Activated CD8-positive, alpha-beta T cell treated with anti-CD3 and anti-CD28 coated beads for 36 hours (primary cell): Measurements from ENCODE around the gene LITAF. TPM values are rescaled to one million over a fixed set of nuclear protein-coding genes. Genes with fewer than 3 reads are reported as not detected.

Experiments
- ATAC-seq: fragments of 200-7000 bp; cut with Tn5 transposase; one replicate; pipeline ENCODE4 v1.10.0; 2021; ENCODE audit warnings: mild to moderate bottlenecking, moderate library complexity
- CTCF ChIA-PET: fragments of 350-600 bp; sonication (Branson Sonifier 250); formaldehyde crosslinking; loops from one replicate; lab custom pipeline; 2021; ENCODE audit warnings: antibody characterized with exemption; lab: Charles Lee
- POLR2A ChIA-PET: fragments of 350-600 bp; sonication (Branson Sonifier 250); formaldehyde crosslinking; loops from one replicate; lab custom pipeline; 2021; ENCODE audit warnings: antibody characterized with exemption; lab: Charles Lee
- DNase-seq: peaks from one replicate; pipeline ENCODE4 v3.0.0-alpha.2; 2020
- H3K27ac Mint-ChIP-seq: one replicate; pipeline ENCODE4 v1.8.0; 2021; ENCODE audit warnings: mild to moderate bottlenecking, mixed read lengths
- H3K27me3 Mint-ChIP-seq: one replicate; pipeline ENCODE4 v1.8.0; 2021; ENCODE audit warnings: mixed read lengths
- H3K36me3 Mint-ChIP-seq: one replicate; pipeline ENCODE4 v1.8.0; 2021; ENCODE audit warnings: low read depth, mixed read lengths
- H3K4me1 Mint-ChIP-seq: one replicate; pipeline ENCODE4 v1.8.0; 2021; ENCODE audit warnings: low read depth, mixed read lengths
- H3K4me3 Mint-ChIP-seq: one replicate; pipeline ENCODE4 v1.8.0; 2021; ENCODE audit warnings: mild to moderate bottlenecking, moderate library complexity, mixed read lengths
- H3K9me3 Mint-ChIP-seq: one replicate; pipeline ENCODE4 v1.8.0; 2021; ENCODE audit warnings: mixed read lengths
- CTCF ChIP-seq: fragments of 200-600 bp; IDR thresholded peaks from one replicate; pipeline ENCODE4 v1.8.0; 2022; ENCODE audit warnings: antibody characterized with exemption, mild to moderate bottlenecking
- intact Hi-C: fragments of 100-400 bp; cut with micrococcal nuclease; formaldehyde crosslinking; loops from one replicate; pipeline ENCODE4 v1.10.0; 2022
- total RNA-seq, 2 experiments: library from RNA; stranded (reverse); gene quantifications; one replicate each; pipeline ENCODE4 v1.2.3, GENCODE V29; 2021

LITAF gene
- total RNA-seq, 2 experiments from 2014 or later = 108 to 110 TPM

DNA sequence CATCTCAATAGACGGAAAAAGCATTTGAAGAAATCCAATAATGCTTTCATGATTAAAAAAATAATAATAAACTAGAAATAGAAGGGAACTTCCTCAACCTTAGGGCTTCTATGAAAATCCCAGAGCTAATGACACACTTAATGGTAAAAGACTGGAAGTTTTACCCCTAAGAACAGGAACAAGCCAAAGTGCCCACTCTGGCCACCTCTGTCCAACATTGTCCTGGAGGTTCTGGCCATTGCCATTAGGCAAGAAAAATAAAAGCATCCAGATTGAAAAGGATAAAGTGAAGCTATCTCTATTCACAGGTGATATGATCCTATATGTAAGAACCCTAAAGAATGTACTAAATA lies 2.5 kb upstream of the LITAF start:
- intact Hi-C loops = loop anchor here (10.0 kb wide), 1 partner anchor 56 kb away; no protein-coding TSS in a partner anchor

GRCh38 chr16:11588321-11589197 lies 1.8 kb upstream of the LITAF start:
- Mint-ChIP-seq H3K27me3 (no peaks in the 10 kb centered on the region), H3K4me1 (peaks cover 16% of the 10 kb centered on the region), H3K36me3 (peaks cover 15% of the 10 kb centered on the region), H3K9me3 (no peaks in the 10 kb centered on the region), H3K4me3 (no peak overlapping the region), H3K27ac (no peak overlapping the region)
- POLR2A ChIA-PET = interaction anchor here (0.7 to 3.2 kb wide), 7 partner anchors 9 to 39 kb away, joined by 3 to 20 read pairs (median 3); no protein-coding TSS in a partner anchor
- ATAC-seq (no peak), DNase-seq (no peak)
- CTCF ChIA-PET = interaction anchor here (0.9 to 1.5 kb wide), 3 partner anchors 9 to 127 kb away, joined by 4 read pairs; no protein-coding TSS in a partner anchor
- intact Hi-C loops = loop anchor here (10.0 kb wide), 1 partner anchor 56 kb away; no protein-coding TSS in a partner anchor
- no peak for TF ChIP-seq CTCF

More for the DNA sequence above, 2.5 kb upstream of the LITAF start:
- DNase-seq = no peak
- H3K4me1 Mint-ChIP-seq = peaks cover 10% of the 10 kb centered on the region
- peaks cover 11% of the 10 kb centered on the region for H3K36me3 Mint-ChIP-seq
- ATAC-seq = no peak
- CTCF ChIA-PET = interaction anchor here (0.9 to 1.5 kb wide), 3 partner anchors 8 to 126 kb away, joined by 4 read pairs; no protein-coding TSS in a partner anchor
- no peak for TF ChIP-seq CTCF
- no peak overlapping the region for H3K4me3 Mint-ChIP-seq
- H3K27me3 Mint-ChIP-seq = no peaks in the 10 kb centered on the region
- no peaks in the 10 kb centered on the region for H3K9me3 Mint-ChIP-seq
- POLR2A ChIA-PET = interaction anchor here (0.7 to 1.0 kb wide), 2 partner anchors 18 to 40 kb away, joined by 3 read pairs; no protein-coding TSS in a partner anchor
- H3K27ac Mint-ChIP-seq = no peak overlapping the region

DNA sequence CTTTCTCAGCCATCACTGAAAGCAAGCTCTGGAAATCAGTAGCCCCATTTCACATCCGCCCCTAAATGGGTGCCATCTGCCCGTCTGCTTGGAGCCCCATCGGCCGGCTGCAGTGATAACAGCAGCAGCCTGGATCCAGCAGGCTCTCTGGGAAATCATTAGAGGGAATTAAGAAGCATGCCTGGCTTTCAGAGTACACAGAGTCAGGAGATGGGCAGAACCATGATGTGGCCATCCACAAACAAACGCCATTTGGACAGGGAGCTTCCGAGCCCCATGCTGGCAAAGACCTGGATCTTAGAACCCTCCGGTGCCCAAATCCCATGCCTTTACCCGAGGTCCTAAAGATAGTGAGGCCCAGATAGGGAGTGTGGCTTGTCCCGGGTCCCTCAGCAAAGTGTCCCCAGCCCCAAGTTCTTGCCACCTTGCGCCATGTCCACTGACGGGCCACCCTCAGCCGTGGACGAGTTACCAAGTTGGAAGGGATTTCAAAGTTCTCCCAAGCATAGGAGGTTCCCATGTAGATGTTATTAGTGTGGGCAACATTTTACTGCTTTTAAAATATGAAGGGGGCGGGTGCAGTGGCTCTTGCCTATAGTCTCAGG lies 1.0 kb upstream of the LITAF start:
- no peak for TF ChIP-seq CTCF
- Mint-ChIP-seq H3K9me3 (no peaks in the 10 kb centered on the region), H3K36me3 (peaks cover 21% of the 10 kb centered on the region), H3K4me3 (peak overlapping the region; percentile 81), H3K27ac (peak overlapping the region; percentile 93), H3K4me1 (peaks cover 22% of the 10 kb centered on the region), H3K27me3 (no peaks in the 10 kb centered on the region)
- intact Hi-C loops = loop anchor here (10.0 kb wide), 1 partner anchor 57 kb away; no protein-coding TSS in a partner anchor
- ChIA-PET CTCF (interaction anchor here (1.0 to 1.6 kb wide), 7 partner anchors 9 to 624 kb away, joined by 3 to 6 read pairs (median 3); no protein-coding TSS in a partner anchor), POLR2A (interaction anchor here (0.6 to 3.2 kb wide), 10 partner anchors 10 to 80 kb away, joined by 3 to 20 read pairs (median 4); no protein-coding TSS in a partner anchor)
- no peak for DNase-seq
- no peak for ATAC-seq

- H3K4me3 Mint-ChIP-seq = peak overlapping the region; percentile 86
- H3K36me3 Mint-ChIP-seq = peaks cover 24% of the 10 kb centered on the region
- no peaks in the 10 kb centered on the region for H3K27me3 Mint-ChIP-seq
- POLR2A ChIA-PET = interaction anchor here (0.8 to 3.2 kb wide), 9 partner anchors 11 to 81 kb away, joined by 3 to 20 read pairs (median 5); no protein-coding TSS in a partner anchor
- ATAC-seq = peak; percentile 5
- no peak for DNase-seq
- no peaks in the 10 kb centered on the region for H3K9me3 Mint-ChIP-seq
- TF ChIP-seq CTCF = no peak
- peaks cover 34% of the 10 kb centered on the region for H3K4me1 Mint-ChIP-seq
- peak overlapping the region; percentile 96 for H3K27ac Mint-ChIP-seq
- intact Hi-C loops = loop anchor here (10.0 kb wide), 1 partner anchor 58 kb away; no protein-coding TSS in a partner anchor
- CTCF ChIA-PET = interaction anchor here (0.9 to 1.6 kb wide), 7 partner anchors 11 to 215 kb away, joined by 3 to 9 read pairs (median 4); no protein-coding TSS in a partner anchor
Observed at GRCh38 chr16:11586378-11586855, 302 bp downstream of the LITAF start.
